CD4-positive, alpha-beta T cell treated with Interleukin-15 for 1 hour (primary cell): ENCODE measurements around the gene RSAD1.
A peak's percentile ranks its signal among the peaks of the same experiment; 100 is the strongest.

Experiments
- DNase-seq: peaks from one replicate; pipeline ENCODE4 v3.0.0-alpha.2; 2020

RSAD1 gene

GRCh38 chr17:50498021-50498874 lies 19.6 kb downstream of the RSAD1 start:
- no peak for DNase-seq

GRCh38 chr17:50499270-50499669 lies 20.6 kb downstream of the RSAD1 start:
- DNase-seq: no peak

GRCh38 chr17:50499721-50500120 lies 21.1 kb downstream of the RSAD1 start:
- no peak for DNase-seq

- no peak for DNase-seq
These were observed 22.4 kb downstream of the RSAD1 start for GRCh38 chr17:50501054-50501453.

GRCh38 chr17:50502301-50502990 lies 23.8 kb downstream of the RSAD1 start:
- DNase-seq: no peak

GRCh38 chr17:50505591-50506130 lies 27.0 kb downstream of the RSAD1 start:
- no peak for DNase-seq

GRCh38 chr17:50506298-50506697 lies 27.6 kb downstream of the RSAD1 start:
- DNase-seq: no peak

- peak; percentile 90 for DNase-seq
These were observed 29.4 kb downstream of the RSAD1 start, which contains the start of gene MYCBPAP for GRCh38 chr17:50507871-50508572. Gene MYCBPAP, plus strand, starts transcription at chr17:50508439. Its CDS starts 236 bp downstream, at chr17:50508675.

- DNase-seq: no peak
These were observed 30.2 kb downstream of the RSAD1 start for GRCh38 chr17:50508573-50509460.

- peak; percentile 51 for DNase-seq
These were observed 32.4 kb downstream of the RSAD1 start for GRCh38 chr17:50511058-50511457.

GRCh38 chr17:50513495-50513894 lies 34.8 kb downstream of the RSAD1 start:
- no peak for DNase-seq

GRCh38 chr17:50514388-50514787 lies 35.7 kb downstream of the RSAD1 start:
- no peak for DNase-seq

- DNase-seq: no peak
These were observed 36.5 kb downstream of the RSAD1 start for GRCh38 chr17:50514936-50515702.

GRCh38 chr17:50517011-50517410 lies 38.4 kb downstream of the RSAD1 start:
- DNase-seq: no peak

GRCh38 chr17:50517504-50518383 lies 39.1 kb downstream of the RSAD1 start:
- DNase-seq: no peak

GRCh38 chr17:50518384-50519023 lies 39.8 kb downstream of the RSAD1 start:
- no peak for DNase-seq

GRCh38 chr17:50519141-50519834 lies 40.6 kb downstream of the RSAD1 start:
- DNase-seq: no peak

- DNase-seq: no peak
These were observed 41.8 kb downstream of the RSAD1 start for GRCh38 chr17:50520483-50520882.

- DNase-seq: no peak
These were observed 42.9 kb downstream of the RSAD1 start for GRCh38 chr17:50521514-50521913.
